ENCODE results near the gene MARCHF3. TPM values are rescaled to one million over a fixed set of nuclear protein-coding genes. Genes with fewer than 3 reads are reported as not detected.

The MARCHF3 gene
- 10 to 100 TPM; 22.5 to 52.8 (median 34.5) TPM for total RNA-seq
- long read RNA-seq, donor 1, full-length matches to known transcripts, result 13 of 23 reads
- long read RNA-seq, donor 1, partial matches to known transcripts, result 1 of 23 reads
- long read RNA-seq, donor 1, other reads (novel, unspliced or antisense), result 9 of 23 reads
- long read RNA-seq, donor 2, full-length matches to known transcripts, result 17 of 28 reads
- long read RNA-seq, donor 2, partial matches to known transcripts, result 1 of 28 reads
- long read RNA-seq, donor 2, other reads (novel, unspliced or antisense), result 10 of 28 reads

- DNase-seq (peak; percentile 96 to 98 (median 97)), ATAC-seq (peak; percentile 96)
- no peaks in the 10 kb centered on the region for H3K36me3 ChIP-seq (ENCODE audit: low read depth)
- TF ChIP-seq, protein P1, sequence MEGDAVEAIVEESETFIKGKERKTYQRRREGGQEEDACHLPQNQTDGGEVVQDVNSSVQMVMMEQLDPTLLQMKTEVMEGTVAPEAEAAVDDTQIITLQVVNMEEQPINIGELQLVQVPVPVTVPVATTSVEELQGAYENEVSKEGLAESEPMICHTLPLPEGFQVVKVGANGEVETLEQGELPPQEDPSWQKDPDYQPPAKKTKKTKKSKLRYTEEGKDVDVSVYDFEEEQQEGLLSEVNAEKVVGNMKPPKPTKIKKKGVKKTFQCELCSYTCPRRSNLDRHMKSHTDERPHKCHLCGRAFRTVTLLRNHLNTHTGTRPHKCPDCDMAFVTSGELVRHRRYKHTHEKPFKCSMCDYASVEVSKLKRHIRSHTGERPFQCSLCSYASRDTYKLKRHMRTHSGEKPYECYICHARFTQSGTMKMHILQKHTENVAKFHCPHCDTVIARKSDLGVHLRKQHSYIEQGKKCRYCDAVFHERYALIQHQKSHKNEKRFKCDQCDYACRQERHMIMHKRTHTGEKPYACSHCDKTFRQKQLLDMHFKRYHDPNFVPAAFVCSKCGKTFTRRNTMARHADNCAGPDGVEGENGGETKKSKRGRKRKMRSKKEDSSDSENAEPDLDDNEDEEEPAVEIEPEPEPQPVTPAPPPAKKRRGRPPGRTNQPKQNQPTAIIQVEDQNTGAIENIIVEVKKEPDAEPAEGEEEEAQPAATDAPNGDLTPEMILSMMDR (IDR thresholded peaks at IDR 0.05), result no peak
- H3K9me3 ChIP-seq, result no peaks in the 10 kb centered on the region
- intact Hi-C loops (cut with DNase I, micrococcal nuclease), result no loop called here
- H3K4me3 ChIP-seq, result peak within 1 kb of the TSS; percentile 85
- peaks cover 6% of the 10 kb centered on the region for H3K4me1 ChIP-seq (ENCODE audit: low read depth)
These were observed at the start of gene MARCHF3 for GRCh38 chr5:127030259-127031146. Gene MARCHF3, minus strand, starts transcription at chr5:127030558. Its CDS starts 112,387 bp downstream, at chr5:126918171.

GRCh38 chr5:127079994-127080491 lies 49.7 kb upstream of the MARCHF3 start:
- intact Hi-C loops (cut with DNase I, micrococcal nuclease), result no loop called here
- Histone ChIP-seq H3K4me3 (no peak overlapping the region), H3K4me1 (ENCODE audit: low read depth) (peaks cover 11% of the 10 kb centered on the region), H3K9me3 (no peaks in the 10 kb centered on the region), H3K36me3 (ENCODE audit: low read depth) (no peaks in the 10 kb centered on the region)
- TF ChIP-seq, protein P1 (IDR thresholded peaks at IDR 0.05), result no peak
- no peak for ATAC-seq
- DNase-seq, result peak in 1 of 3 donors; percentile 6

DNA sequence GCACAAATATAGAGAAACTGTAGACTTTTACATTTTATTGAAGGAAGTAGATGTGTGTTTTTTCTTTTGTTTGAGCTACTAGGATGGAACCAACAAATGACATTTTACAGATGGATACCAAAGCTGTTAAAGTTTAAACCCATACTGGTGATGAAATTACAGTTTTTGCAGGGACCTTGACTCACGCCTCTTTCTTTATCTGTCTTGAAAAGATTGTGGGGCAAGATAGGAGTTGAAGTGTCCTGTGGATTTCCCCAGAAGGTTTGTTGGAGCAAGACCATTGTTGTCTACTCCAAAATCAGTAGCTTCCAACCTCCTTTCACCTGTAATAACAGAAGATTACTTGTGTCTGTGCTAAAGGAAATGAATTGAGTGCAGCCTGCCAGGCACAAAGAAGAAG lies 47.0 kb upstream of the MARCHF3 start:
- Histone ChIP-seq H3K36me3 (ENCODE audit: low read depth) (no peaks in the 10 kb centered on the region), H3K4me1 (ENCODE audit: low read depth) (peaks cover 14% of the 10 kb centered on the region), H3K4me3 (no peak overlapping the region), H3K9me3 (no peaks in the 10 kb centered on the region)
- TF ChIP-seq, protein P1 (IDR thresholded peaks at IDR 0.05), result no peak
- DNase-seq, result no peak
- intact Hi-C loops (cut with DNase I, micrococcal nuclease), result no loop called here
- peak; percentile 40 for ATAC-seq

DNA sequence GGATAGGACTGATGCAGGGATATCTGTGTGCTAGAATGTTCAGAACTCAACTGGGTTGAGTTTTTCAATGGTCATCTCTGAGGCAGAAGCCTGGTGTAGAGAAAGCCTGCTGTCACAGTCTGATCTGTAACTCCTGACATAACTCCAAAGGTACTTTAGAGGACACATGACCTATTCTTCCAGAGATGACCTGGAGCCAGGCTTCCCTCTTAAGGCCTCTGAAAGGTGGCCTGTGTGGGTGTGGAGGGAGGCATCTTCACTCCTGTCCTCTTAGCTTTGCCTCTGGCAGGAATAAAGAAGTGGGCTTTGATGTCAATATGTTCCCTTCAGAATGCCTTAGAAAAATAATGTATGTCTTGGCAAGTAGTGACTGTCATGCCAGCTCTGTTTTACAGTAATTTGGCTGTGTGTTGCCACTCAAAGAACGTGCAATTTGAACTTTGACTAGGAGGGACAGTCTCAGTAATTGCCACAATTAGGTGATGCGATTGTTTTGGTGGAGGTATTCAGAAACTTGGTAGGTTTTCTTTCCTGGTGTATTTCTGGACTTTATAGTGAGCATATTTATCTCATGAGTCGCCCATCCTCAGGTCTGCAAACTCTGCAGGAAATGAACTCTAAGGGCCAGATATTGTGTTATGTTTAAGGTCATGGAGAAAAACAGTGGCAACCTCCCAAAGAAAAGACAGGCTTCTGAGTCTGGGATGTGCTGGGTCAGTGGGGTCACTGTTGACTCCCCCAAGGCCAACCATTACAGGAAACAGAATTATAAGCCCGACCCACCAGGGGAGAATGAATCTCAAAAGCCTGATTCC lies 46.2 kb upstream of the MARCHF3 start:
- intact Hi-C loops (cut with DNase I, micrococcal nuclease), result no loop called here
- TF ChIP-seq, protein P1 (IDR thresholded peaks at IDR 0.05), result no peak

DNA sequence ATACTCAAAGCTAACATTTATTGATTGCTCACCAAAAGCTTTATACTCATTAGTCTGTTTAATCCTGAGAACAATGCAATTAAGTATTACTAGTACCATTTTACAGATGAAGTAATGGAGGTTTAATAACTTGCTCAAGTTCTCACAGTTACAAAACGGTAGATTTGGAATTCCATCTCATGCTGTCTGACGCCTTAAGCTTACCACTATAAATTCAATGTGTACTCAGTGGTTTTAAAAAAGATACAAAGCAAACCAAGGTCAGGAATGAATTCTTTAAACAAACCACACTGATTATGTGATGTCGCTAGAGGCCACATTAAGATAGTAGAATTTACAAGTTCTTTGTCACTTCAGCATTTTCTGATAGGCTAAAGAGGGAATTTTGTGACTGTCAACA lies 44.1 kb upstream of the MARCHF3 start:
- no peak for DNase-seq
- no peaks in the 10 kb centered on the region for H3K36me3 ChIP-seq (ENCODE audit: low read depth)
- H3K4me3 ChIP-seq, result no peak overlapping the region
- H3K4me1 ChIP-seq (ENCODE audit: low read depth), result peaks cover 17% of the 10 kb centered on the region
- intact Hi-C loops (cut with DNase I, micrococcal nuclease), result no loop called here
- no peak for ATAC-seq
- TF ChIP-seq, protein P1 (IDR thresholded peaks at IDR 0.05), result no peak
- H3K9me3 ChIP-seq, result no peaks in the 10 kb centered on the region

More for the DNA sequence above, 46.2 kb upstream of the MARCHF3 start:
- Histone ChIP-seq H3K4me3 (no peak overlapping the region), H3K9me3 (no peaks in the 10 kb centered on the region), H3K36me3 (ENCODE audit: low read depth) (no peaks in the 10 kb centered on the region), H3K4me1 (ENCODE audit: low read depth) (peaks cover 17% of the 10 kb centered on the region)
- DNase-seq, result peak in 1 of 3 donors; percentile 12
- ATAC-seq, result peak; percentile 70
